H1 (cell line): ENCODE results near the gene CCN6. TPM values are rescaled to one million over a fixed set of nuclear protein-coding genes. Genes with fewer than 3 reads are reported as not detected.

Experiments
- CTCF ChIA-PET: fragments of 300-600 bp; sonication (Branson Sonifier 250); formaldehyde crosslinking; loops from one replicate; lab custom pipeline; 2021; ENCODE audit not compliant: partially characterized antibody; lab: Charles Lee
- POLR2A ChIA-PET: fragments of 300-600 bp; sonication (Branson Sonifier 250); formaldehyde crosslinking; loops from one replicate; lab custom pipeline; 2021; ENCODE audit warnings: inconsistent platforms; ENCODE audit not compliant: partially characterized antibody; lab: Charles Lee
- DNase-seq, 2 experiments: peaks; one replicate each; pipeline versions ENCODE4 v3.0.0 to v3.0.0-alpha.2; 2010 to 2022; ENCODE audit warnings: low spot score in 2 of 2, low read depth in 1 of 2, mixed read lengths in 1 of 2
- FAIRE-seq: peaks from 2 replicates; lab custom pipeline; 2011; peaks lifted over from hg19 to GRCh38; lab: Jason Lieb, UNC
- H2AFZ ChIP-seq: 2 replicates; pipeline ENCODE4 v1.8.1; 2012; ENCODE audit warnings: low read length, inconsistent platforms
- H2AK5ac ChIP-seq: 2 replicates; pipeline ENCODE4 v1.6.1; 2013; ENCODE audit warnings: low read depth, low read length
- H2BK120ac ChIP-seq: replicated peaks from 2 replicates; pipeline ENCODE3; 2013; ENCODE audit warnings: low read depth, low read length, inconsistent platforms
- H2BK12ac ChIP-seq: 2 replicates; pipeline ENCODE4 v1.6.1; 2013; ENCODE audit warnings: low read depth, low read length
- H2BK15ac ChIP-seq: 2 replicates; pipeline ENCODE4 v1.6.1; 2013; ENCODE audit warnings: low read length
- H2BK20ac ChIP-seq: 2 replicates; pipeline ENCODE4 v1.6.1; 2013; ENCODE audit warnings: low read length
- H2BK5ac ChIP-seq: 2 replicates; pipeline ENCODE4 v1.6.1; 2013; ENCODE audit warnings: low read depth, low read length
- H3K14ac ChIP-seq: 2 replicates; pipeline ENCODE4 v1.6.1; 2013; ENCODE audit warnings: inconsistent platforms; ENCODE audit not compliant: insufficient read length
- H3K18ac ChIP-seq: 2 replicates; pipeline ENCODE4 v1.6.1; 2013; ENCODE audit warnings: low read length; ENCODE audit errors: extremely low read depth
- H3K23ac ChIP-seq: 2 replicates; pipeline ENCODE4 v1.6.1; 2013; ENCODE audit warnings: inconsistent platforms; ENCODE audit not compliant: insufficient read length
- H3K23me2 ChIP-seq: 2 replicates; pipeline ENCODE4 v1.6.1; 2013; ENCODE audit warnings: low read depth, low read length
- H3K27ac ChIP-seq: 2 replicates; pipeline ENCODE4 v1.6.1; 2011; ENCODE audit warnings: low read depth, low read length, inconsistent platforms
- H3K27me3 ChIP-seq, 4 experiments: replicated peaks in 1 of 4; 1 replicate in 1 of 4; 2 replicates in 3 of 4; pipeline versions ENCODE4 v1.6.1 to v1.8.1; 2011 to 2013; ENCODE audit warnings: low read length in 3 of 4, mild to moderate bottlenecking in 3 of 4, inconsistent platforms in 2 of 4, mixed read lengths in 2 of 4, moderate library complexity in 1 of 4; ENCODE audit not compliant: control insufficient read depth in 3 of 4, insufficient read depth in 3 of 4; ENCODE audit errors: extremely low read depth in 1 of 4
- H3K36me3 ChIP-seq, 4 experiments: 2 replicates each; pipeline versions ENCODE4 v1.6.1 to v1.8.1; 2011 to 2013; ENCODE audit warnings: mild to moderate bottlenecking in 4 of 4, low read length in 3 of 4, moderate library complexity in 2 of 4, control low read depth in 1 of 4, inconsistent platforms in 1 of 4; ENCODE audit not compliant: insufficient read depth in 4 of 4, control insufficient read depth in 2 of 4
- H3K4ac ChIP-seq: replicated peaks from 2 replicates; pipeline ENCODE3; 2013; ENCODE audit warnings: low read length, low read depth, mixed read lengths, inconsistent platforms; ENCODE audit not compliant: insufficient read length
- H3K4me1 ChIP-seq, 4 experiments: replicated peaks in 1 of 4; 1 replicate in 1 of 4; 2 replicates in 3 of 4; pipeline versions ENCODE4 v1.6.1 to v1.8.1; 2011 to 2013; ENCODE audit warnings: low read length in 3 of 4, inconsistent platforms in 2 of 4, mixed read lengths in 1 of 4; ENCODE audit not compliant: insufficient read depth in 4 of 4, control insufficient read depth in 3 of 4
- H3K4me2 ChIP-seq, 2 experiments: 2 replicates each; pipeline versions ENCODE4 v1.6.1 to v1.8.1; 2011 to 2013; ENCODE audit warnings: low read depth in 2 of 2, low read length in 2 of 2, control low read depth in 1 of 2, inconsistent platforms in 1 of 2, mild to moderate bottlenecking in 1 of 2; ENCODE audit not compliant: insufficient read depth in 1 of 2
- H3K4me3 ChIP-seq, 4 experiments: fragments of 200-600, 300-600 bp in 1 of 4; sonication (generic), shearing (Covaris generic), sonication (Bioruptor Twin) in 1 of 4; 2 replicates each; pipeline versions ENCODE4 v1.5.1 to v1.8.1; 2011 to 2016; ENCODE audit warnings: low read length in 4 of 4, low read depth in 3 of 4, control low read depth in 2 of 4, inconsistent platforms in 2 of 4, mild to moderate bottlenecking in 2 of 4, mixed read lengths in 1 of 4, moderate library complexity in 1 of 4; ENCODE audit not compliant: insufficient read depth in 2 of 4; ENCODE audit errors: extremely low read depth in 1 of 4
- H3K56ac ChIP-seq: replicated peaks from 2 replicates; pipeline ENCODE3; 2013; ENCODE audit warnings: low read depth, mild to moderate bottlenecking, mixed read lengths, low read length, inconsistent platforms; ENCODE audit not compliant: insufficient read length
- H3K79me1 ChIP-seq: 2 replicates; pipeline ENCODE4 v1.6.1; 2013; ENCODE audit warnings: low read depth, low read length, control low read depth
- H3K79me2 ChIP-seq, 2 experiments: 2 replicates each; pipeline versions ENCODE4 v1.6.1 to v1.8.1; 2012 to 2013; ENCODE audit warnings: low read length in 2 of 2, mild to moderate bottlenecking in 2 of 2, inconsistent platforms in 1 of 2; ENCODE audit not compliant: insufficient read depth in 2 of 2, control insufficient read depth in 1 of 2
- H3K9ac ChIP-seq, 4 experiments: replicated peaks in 1 of 4; 1 replicate in 1 of 4; 2 replicates in 3 of 4; pipeline versions ENCODE4 v1.6.1 to v1.8.1; 2011 to 2013; ENCODE audit warnings: low read depth in 3 of 4, low read length in 3 of 4, control low read depth in 2 of 4, mild to moderate bottlenecking in 2 of 4, moderate library complexity in 2 of 4, inconsistent platforms in 1 of 4; ENCODE audit errors: extremely low read depth in 1 of 4
- H3K9me3 ChIP-seq, 2 experiments: 2 replicates each; pipeline versions ENCODE4 v1.6.1 to v1.8.1; 2012 to 2013; ENCODE audit warnings: mild to moderate bottlenecking in 2 of 2, moderate library complexity in 2 of 2, control low read depth in 1 of 2, inconsistent platforms in 1 of 2, low read depth in 1 of 2, low read length in 1 of 2, mixed read lengths in 1 of 2; ENCODE audit not compliant: insufficient read depth in 2 of 2
- H4K20me1 ChIP-seq, 2 experiments: replicated peaks in 1 of 2; 2 replicates each; pipeline versions ENCODE3 to v1.8.1; 2011 to 2013; ENCODE audit warnings: inconsistent platforms in 2 of 2, low read length in 2 of 2, mild to moderate bottlenecking in 1 of 2; ENCODE audit not compliant: insufficient read depth in 2 of 2, control insufficient read depth in 1 of 2
- H4K5ac ChIP-seq: 2 replicates; pipeline ENCODE4 v1.6.1; 2013; ENCODE audit warnings: low read length, low read depth, mixed read lengths, inconsistent platforms; ENCODE audit not compliant: insufficient read length
- H4K8ac ChIP-seq: 2 replicates; pipeline ENCODE4 v1.8.0; 2013; ENCODE audit warnings: mild to moderate bottlenecking, moderate library complexity, low read length, inconsistent platforms; ENCODE audit not compliant: insufficient read depth; ENCODE audit errors: extremely low read depth
- H4K91ac ChIP-seq: replicated peaks from 2 replicates; pipeline ENCODE3; 2013; ENCODE audit warnings: low read length, mixed read lengths, inconsistent platforms; ENCODE audit not compliant: insufficient read length
- KDM4A ChIP-seq: IDR thresholded peaks from one replicate; pipeline ENCODE4 v1.7.1; 2012; ENCODE audit warnings: low read depth, mild to moderate bottlenecking, moderate library complexity, low read length, inconsistent platforms; ENCODE audit not compliant: severe bottlenecking
- RFX5 ChIP-seq: IDR thresholded peaks from 2 replicates; pipeline ENCODE4 v1.6.1; 2011; ENCODE audit warnings: low read depth, low read length, improper control_type of control experiment, borderline replicate concordance
- SIX5 ChIP-seq: IDR thresholded peaks from 2 replicates; pipeline ENCODE4 v1.6.1; 2011; ENCODE audit warnings: mild to moderate bottlenecking, low read depth, low read length
- WGBS, 2 experiments: shearing (Covaris generic) in 1 of 2; methylation state at CpG; one replicate each; pipeline versions ENCODE4 v1.1.6 to v1.1.7; 2013 to 2015; ENCODE audit warnings: low lambda C conversion rate in 2 of 2, mixed read lengths in 2 of 2, inconsistent platforms in 1 of 2, low coverage in 1 of 2, missing lambda C conversion rate in 1 of 2; ENCODE audit not compliant: insufficient replicate concordance in 2 of 2, insufficient coverage in 1 of 2, insufficient read length in 1 of 2; ENCODE audit errors: extremely low coverage in 1 of 2, missing lambda C conversion rate in 1 of 2; 5-methylcytosine and 5-hydroxymethylcytosine counted together
- polyA plus RNA-seq, 7 experiments: library from polyadenylated mRNA; depleted of rRNA in 3 of 7; stranded (reverse) in 5 of 7; unstranded in 2 of 7; fragments of >200 nt in 5 of 7; fragments of 200-250 nt in 2 of 7; gene quantifications; 1 replicate in 5 of 7; 2 replicates in 1 of 7; 4 replicates in 1 of 7; pipeline versions ENCODE4 v1.2.1 to v1.2.3, GENCODE V29; 2011 to 2013; ENCODE audit warnings: missing spikeins in 2 of 7, mixed read lengths in 2 of 7
- total RNA-seq: library from RNA; stranded (reverse); fragmentation: NEBNext Ultra II Directional; extraction: Animal tissue kit (Norgen Biotek cat#: 25700); gene quantifications from 2 replicates; pipeline ENCODE4 v1.2.1, GENCODE V29; 2021

The CCN6 gene
- total and polyA plus RNA-seq, 2 of the 8 experiments (the other 6 are each of a cell fraction or from before 2014, with no cell fraction given) = not detected

GRCh38 chr6:112058243-112059032 lies 4.5 kb downstream of the CCN6 start:
- POLR2A ChIA-PET = interaction anchor here (0.7 to 1.3 kb wide), 2 partner anchors 9 kb away, joined by 3 read pairs; no protein-coding TSS in a partner anchor
- Histone ChIP-seq H3K4me3 (no peak overlapping the region), H2BK120ac (no peak overlapping the region), H3K18ac (no peak overlapping the region), H3K56ac (no peak overlapping the region), H2AFZ (no peak overlapping the region), H2BK20ac (no peak overlapping the region), H4K91ac (no peak overlapping the region), H3K4me2 (no peak overlapping the region), H2AK5ac (no peak overlapping the region), H4K8ac (no peak overlapping the region), H3K23me2 (no peaks in the 10 kb centered on the region), H3K23ac (no peak overlapping the region), H3K36me3 (no peaks in the 10 kb centered on the region), H4K5ac (no peak overlapping the region), H2BK12ac (no peak overlapping the region), H3K9ac (no peak overlapping the region), H4K20me1 (no peaks in the 10 kb centered on the region), H3K4ac (no peak overlapping the region), H3K27me3 (no peaks in the 10 kb centered on the region), H3K27ac (no peak overlapping the region), H3K4me1 (no peaks in the 10 kb centered on the region), H3K14ac (no peak overlapping the region), H2BK15ac (no peak overlapping the region), H3K79me2 (no peaks in the 10 kb centered on the region), H3K79me1 (no peaks in the 10 kb centered on the region)
- WGBS, 2 experiments = 89% methylated on average over 4 of the region's 4 CpGs; no CpG with 5 or more reads in 1 of the 2 experiments
- FAIRE-seq (no peak), DNase-seq (no peak)
- CTCF ChIA-PET = interaction anchor here (1.0 to 1.8 kb wide), 3 partner anchors 16 to 390 kb away, joined by 4 to 6 read pairs (median 6); no protein-coding TSS in a partner anchor
- no peak for TF ChIP-seq RFX5
- TF ChIP-seq SIX5 = no peak
- no peak for TF ChIP-seq KDM4A
- TF ChIP-seq, all 59 proteins: peak for 0
- Histone ChIP-seq H3K9me3 (no peaks in the 10 kb centered on the region; a peak in 1 of 4 replicates), H2BK5ac (no peak overlapping the region)
